Pancreas (tissue), 10 donors: ENCODE measurements around the gene FOXO1. TPM values are rescaled to one million over a fixed set of nuclear protein-coding genes. Genes with fewer than 3 reads are reported as not detected.
A peak's percentile ranks its signal among the peaks of the same experiment; 100 is the strongest.

Experiments
- ATAC-seq, 4 donors: fragments of 200-7000 bp; cut with Tn5 transposase; one replicate each; pipeline versions ENCODE4 v1.8.0 to v1.9.1; 2020; ENCODE audit warnings: mild to moderate bottlenecking in 4 of 4, moderate library complexity in 4 of 4
- DNase-seq, 6 donors: peaks; one replicate each; pipeline ENCODE4 v3.0.0-alpha.2; 2020
- FAIRE-seq: peaks from 2 replicates; lab custom pipeline; 2012; peaks lifted over from hg19 to GRCh38; lab: Jason Lieb, UNC
- H3K27ac ChIP-seq, 4 donors: fragments of 200-600 bp; sonication (generic); 1 replicate in 3 of 4; 2 replicates in 1 of 4; pipeline versions ENCODE4 v1.5.0 to v1.8.0; 2020
- H3K27me3 ChIP-seq, 4 donors: fragments of 200-600 bp; one replicate each; pipeline ENCODE4 v1.8.0; 2021
- H3K36me3 ChIP-seq, 3 donors: fragments of 200-600 bp; sonication (generic) in 1 of 3; one replicate each; pipeline versions ENCODE4 v1.5.0 to v1.8.0; 2020 to 2021
- H3K4me1 ChIP-seq, 3 donors: fragments of 200-600 bp; one replicate each; pipeline ENCODE4 v1.8.0; 2021
- H3K4me3 ChIP-seq, 4 donors: fragments of 200-600 bp; sonication (generic) in 2 of 4; one replicate each; pipeline versions ENCODE4 v1.5.0 to v1.8.0; 2020 to 2021
- H3K9me3 ChIP-seq, 4 donors: fragments of 200-600 bp; one replicate each; pipeline ENCODE4 v1.8.0; 2021
- WGBS, 2 donors: extraction: QIAGEN DNeasy Blood & Tissue Kit; methylation state at CpG; one replicate each; pipeline ENCODE4 v1.1.7; 2013; 5-methylcytosine and 5-hydroxymethylcytosine counted together
- intact Hi-C, 3 donors: fragments of 100-400 bp; cut with DNase I; formaldehyde crosslinking; loops; one replicate each; pipeline versions ENCODE4 v1.11.1 to v1.14.2; 2022
- polyA plus RNA-seq, 2 donors: library from polyadenylated mRNA; stranded (reverse); fragments of 200-250 nt; gene quantifications; one replicate each; pipeline ENCODE4 v1.2.3, GENCODE V29; 2013
- total RNA-seq, 6 donors: library from RNA; stranded (reverse); fragmentation: NEBNext Ultra II Directional in 4 of 6; extraction: Animal tissue kit (Norgen Biotek cat#: 25700) in 4 of 6; gene quantifications; one replicate each; pipeline versions ENCODE4 v1.2.1 to v1.2.4, GENCODE V29; 2021 to 2023
- TF ChIP-seq, protein P1 (sequence below), 4 donors: fragments of 200-600 bp; sonication (generic) in 3 of 4; IDR thresholded peaks; one replicate each; pipeline versions ENCODE4 v1.5.0 to v1.8.0; 2021; ENCODE audit warnings: antibody characterized with exemption in 4 of 4
- donor health status: healthy with polysubstance abuse.
- donor health status: DM: no; HTN: no; CAD: no; lungs with moderate emphysema.
- donor health status: DM: no; HTN: no; CAD: no.
- donor health status: control.
- donor health status: control.
- donor health status: Bipolar disorder and iron deficiency.
- donor health status: DM: yes; HTN: yes; CAD: no.
- donor health status: DM: no; HTN: no; CAD: no.
- donor health status: DM: no; HTN: no; CAD: no.
- donor health status: DM: yes; HTN: yes; CAD: no.

The FOXO1 gene
- total and polyA plus RNA-seq, 8 donors: 3.8 to 21.9 (median 15.0) TPM

GRCh38 chr13:40613914-40614313, 52.5 kb downstream of the FOXO1 start:
- TF ChIP-seq, protein P1, sequence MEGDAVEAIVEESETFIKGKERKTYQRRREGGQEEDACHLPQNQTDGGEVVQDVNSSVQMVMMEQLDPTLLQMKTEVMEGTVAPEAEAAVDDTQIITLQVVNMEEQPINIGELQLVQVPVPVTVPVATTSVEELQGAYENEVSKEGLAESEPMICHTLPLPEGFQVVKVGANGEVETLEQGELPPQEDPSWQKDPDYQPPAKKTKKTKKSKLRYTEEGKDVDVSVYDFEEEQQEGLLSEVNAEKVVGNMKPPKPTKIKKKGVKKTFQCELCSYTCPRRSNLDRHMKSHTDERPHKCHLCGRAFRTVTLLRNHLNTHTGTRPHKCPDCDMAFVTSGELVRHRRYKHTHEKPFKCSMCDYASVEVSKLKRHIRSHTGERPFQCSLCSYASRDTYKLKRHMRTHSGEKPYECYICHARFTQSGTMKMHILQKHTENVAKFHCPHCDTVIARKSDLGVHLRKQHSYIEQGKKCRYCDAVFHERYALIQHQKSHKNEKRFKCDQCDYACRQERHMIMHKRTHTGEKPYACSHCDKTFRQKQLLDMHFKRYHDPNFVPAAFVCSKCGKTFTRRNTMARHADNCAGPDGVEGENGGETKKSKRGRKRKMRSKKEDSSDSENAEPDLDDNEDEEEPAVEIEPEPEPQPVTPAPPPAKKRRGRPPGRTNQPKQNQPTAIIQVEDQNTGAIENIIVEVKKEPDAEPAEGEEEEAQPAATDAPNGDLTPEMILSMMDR (IDR thresholded peaks at IDR 0.05): no peak
- FAIRE-seq (peak; percentile 5), DNase-seq (no peak), ATAC-seq (peak in 3 of 4 donors; percentile 12 to 32 (median 30))
- no peaks in the 10 kb centered on the region for H3K27me3 ChIP-seq
- 31 to 34% methylated on average over 4 of the region's 4 CpGs for WGBS, 2 donors
- peak overlapping the region in 2 of 4 donors; percentile 6 to 55 for H3K27ac ChIP-seq
- H3K4me1 ChIP-seq: peaks cover 18 to 29% (median 26%) of the 10 kb centered on the region in 3 donors
- H3K36me3 ChIP-seq: no peaks in the 10 kb centered on the region
- intact Hi-C loops: no loop called here
- H3K9me3 ChIP-seq: no peaks in the 10 kb centered on the region
- H3K4me3 ChIP-seq: no peak overlapping the region

DNA sequence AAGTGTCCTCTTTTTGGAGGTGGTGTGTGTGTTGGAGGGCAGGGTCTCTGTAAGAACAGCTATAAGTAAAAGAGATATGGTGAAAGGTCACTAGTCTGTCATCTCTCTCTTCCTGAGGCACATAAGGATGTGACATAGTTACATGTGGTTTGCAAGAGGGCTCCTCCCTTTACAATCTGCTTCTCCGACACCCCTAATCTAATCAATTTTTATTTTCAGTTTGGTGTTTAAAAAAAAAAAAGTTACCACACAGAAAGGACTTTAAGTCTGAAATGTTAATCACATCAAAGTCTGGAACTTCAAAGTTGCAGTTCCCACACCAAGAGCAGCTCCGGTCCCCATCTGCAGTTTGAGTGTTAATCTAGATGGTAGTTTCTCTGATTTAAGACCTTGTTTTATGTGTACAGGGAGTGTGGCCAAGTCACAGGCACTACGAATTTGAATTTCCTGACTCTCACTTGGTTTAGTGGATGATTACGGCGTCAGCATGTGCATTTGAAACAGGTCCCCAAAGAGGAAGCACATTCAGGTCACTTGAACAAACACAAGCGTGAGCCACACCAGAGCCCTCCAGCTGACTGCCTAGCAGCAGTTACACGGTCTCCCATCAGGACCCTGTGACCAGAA, 53.1 kb downstream of the FOXO1 start:
- 7 to 12% methylated on average over 7 of the region's 7 CpGs for WGBS, 2 donors
- no peaks in the 10 kb centered on the region for H3K9me3 ChIP-seq
- peaks cover 18 to 29% (median 26%) of the 10 kb centered on the region in 3 donors for H3K4me1 ChIP-seq

DNA sequence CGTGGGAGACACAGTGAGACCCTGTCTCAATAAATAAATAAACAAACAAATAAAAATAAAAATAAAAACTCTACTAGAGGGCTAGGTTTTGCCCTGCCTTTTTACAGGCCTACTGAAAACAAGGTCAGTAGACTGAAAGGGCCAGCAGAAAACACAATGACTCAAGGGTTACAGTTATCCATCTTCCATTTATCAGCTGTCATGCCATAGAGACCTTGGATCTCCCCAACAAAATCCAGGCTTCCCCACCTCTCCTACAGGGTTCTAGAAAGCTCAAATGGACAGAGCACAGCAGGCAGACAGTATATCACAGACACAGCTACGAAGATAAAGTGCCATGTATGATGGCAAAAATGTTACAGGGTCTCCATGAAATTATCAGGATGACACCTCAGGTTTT, 54.4 kb downstream of the FOXO1 start:
- Histone ChIP-seq H3K27me3 (no peaks in the 10 kb centered on the region), H3K36me3 (no peaks in the 10 kb centered on the region), H3K4me3 (no peak overlapping the region), H3K4me1 (peaks cover 18 to 29% (median 26%) of the 10 kb centered on the region in 3 donors), H3K9me3 (no peaks in the 10 kb centered on the region), H3K27ac (no peak overlapping the region)
- intact Hi-C loops: no loop called here
- no peak for DNase-seq
- no peak for ATAC-seq
- TF ChIP-seq, protein P1 (IDR thresholded peaks at IDR 0.05): no peak
- WGBS, 2 donors: 75 to 77% methylated on average over 2 of the region's 2 CpGs
- FAIRE-seq: no peak

More for the DNA sequence above, 53.1 kb downstream of the FOXO1 start:
- no peaks in the 10 kb centered on the region for H3K27me3 ChIP-seq
- FAIRE-seq (no peak), ATAC-seq (peak; percentile 59 to 87 (median 80)), DNase-seq (peak in 3 of 6 donors; percentile 14 to 39 (median 30))
- H3K4me3 ChIP-seq: no peak overlapping the region
- H3K27ac ChIP-seq: peak overlapping the region in 3 of 4 donors; percentile 6 to 55 (median 18)
- intact Hi-C loops: no loop called here
- TF ChIP-seq, protein P1 (IDR thresholded peaks at IDR 0.05): no peak
- H3K36me3 ChIP-seq: no peaks in the 10 kb centered on the region

DNA sequence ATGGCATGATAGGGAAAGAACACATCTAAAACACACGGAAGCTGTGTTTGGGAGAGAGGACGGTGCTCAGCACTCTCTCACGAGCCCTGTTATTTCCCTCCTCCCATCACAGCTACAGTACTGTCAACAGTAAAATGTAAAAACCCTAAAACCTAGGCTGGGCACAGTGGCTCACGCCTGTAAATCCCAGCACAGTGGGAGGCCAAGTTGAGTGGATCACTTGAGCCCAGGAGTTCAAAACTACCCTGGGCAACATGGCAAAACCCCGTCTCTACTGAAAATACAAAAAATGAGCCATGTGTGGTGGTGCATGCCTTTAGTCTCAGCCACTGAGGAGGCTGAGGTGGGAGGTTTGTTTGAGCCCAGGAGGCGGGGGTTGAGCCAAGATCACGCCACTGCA, 54.8 kb downstream of the FOXO1 start:
- WGBS, 2 donors: 97 to 99% methylated on average over 7 of the region's 7 CpGs
- TF ChIP-seq, protein P1 (IDR thresholded peaks at IDR 0.05): no peak
- H3K9me3 ChIP-seq: no peaks in the 10 kb centered on the region
- H3K4me3 ChIP-seq: no peak overlapping the region
- FAIRE-seq: no peak
- no peak for DNase-seq
- no peaks in the 10 kb centered on the region for H3K27me3 ChIP-seq
- H3K27ac ChIP-seq: no peak overlapping the region
- no peaks in the 10 kb centered on the region for H3K36me3 ChIP-seq
- intact Hi-C loops: no loop called here
- peaks cover 18 to 29% (median 26%) of the 10 kb centered on the region in 3 donors for H3K4me1 ChIP-seq
- ATAC-seq: no peak

DNA sequence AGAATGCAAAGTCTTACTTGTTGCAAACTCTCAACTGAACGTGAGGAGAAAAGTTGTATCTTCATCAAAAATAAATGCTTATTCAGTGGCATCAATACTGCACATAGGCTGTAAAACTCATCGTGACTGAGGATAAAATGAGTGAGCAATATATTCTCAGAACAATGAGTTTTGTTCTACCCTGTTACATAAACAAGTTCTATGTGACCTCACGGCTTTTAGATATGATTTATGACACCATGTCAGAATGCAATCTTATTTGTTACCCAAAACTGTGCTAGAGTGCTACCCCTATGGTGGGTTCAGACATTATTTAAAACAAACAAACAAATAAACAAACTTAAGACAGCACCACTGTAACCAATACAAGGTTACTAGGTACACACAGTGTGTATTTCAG, 55.4 kb downstream of the FOXO1 start:
- no peak for FAIRE-seq

More for the DNA sequence above, 55.4 kb downstream of the FOXO1 start:
- H3K36me3 ChIP-seq: no peaks in the 10 kb centered on the region
- H3K4me1 ChIP-seq: peaks cover 18 to 29% (median 26%) of the 10 kb centered on the region in 3 donors
- ATAC-seq (no peak), DNase-seq (no peak)
- H3K9me3 ChIP-seq: no peaks in the 10 kb centered on the region
- peak overlapping the region in 1 of 4 donors; percentile 24 for H3K27ac ChIP-seq
- no peaks in the 10 kb centered on the region for H3K27me3 ChIP-seq
- intact Hi-C loops: no loop called here
- H3K4me3 ChIP-seq: no peak overlapping the region
- WGBS, 2 donors: 54 to 62% methylated on average over 3 of the region's 3 CpGs
- TF ChIP-seq, protein P1 (IDR thresholded peaks at IDR 0.05): no peak
